GM18502 (cell line): ENCODE results near the gene GPR65.

ENCODE experiments used
- ATAC-seq: cut with Tn5 transposase; IDR thresholded peaks from one replicate; pipeline ENCODE4 v1.9.1; 2021; ENCODE audit warnings: mild to moderate bottlenecking; ENCODE audit not compliant: unreplicated experiment, poor library complexity

Gene GPR65

DNA sequence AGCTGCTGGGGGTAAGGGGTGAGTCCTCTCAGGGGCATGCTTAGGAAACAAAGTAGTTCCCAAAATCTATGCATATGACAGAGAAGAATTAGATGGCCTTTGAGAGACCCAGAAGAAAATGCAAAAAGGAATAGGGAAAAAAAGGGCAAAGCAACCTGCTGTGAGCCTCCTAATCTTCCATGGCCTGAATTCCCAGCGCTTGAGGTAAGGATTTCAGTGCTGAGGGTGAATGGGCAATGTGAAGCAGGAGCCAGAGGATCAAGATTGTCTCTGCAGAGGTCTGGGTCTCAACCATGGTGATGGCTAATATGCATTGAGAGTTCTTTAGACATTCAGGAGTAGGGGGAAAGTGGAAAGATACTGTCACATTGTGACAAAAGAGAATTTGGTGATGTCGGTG, 31.5 kb downstream of the GPR65 start:
- ATAC-seq: no peak

DNA sequence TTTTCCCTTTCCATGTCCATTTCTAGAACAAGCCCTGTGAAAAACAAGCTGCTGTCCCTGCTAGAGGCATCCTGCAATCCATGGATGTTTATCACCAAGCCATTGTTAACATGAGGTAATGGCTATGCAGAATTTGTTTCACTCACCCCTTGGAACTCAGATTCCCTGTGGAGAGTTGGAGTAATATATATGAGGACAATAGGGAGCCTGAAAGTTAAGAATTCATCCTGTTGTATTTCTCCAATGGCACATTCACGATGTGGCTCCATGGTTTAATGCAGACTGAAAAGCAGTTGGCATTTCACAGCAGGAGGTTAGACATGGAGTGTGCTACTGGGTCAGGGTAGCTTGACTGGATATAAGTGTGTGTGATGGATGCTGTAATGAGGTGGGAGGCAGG, 32.4 kb downstream of the GPR65 start:
- ATAC-seq: no peak

- ATAC-seq: no peak
Measured at GRCh38 chr14:88039197-88039596, 34.3 kb downstream of the GPR65 start.

DNA sequence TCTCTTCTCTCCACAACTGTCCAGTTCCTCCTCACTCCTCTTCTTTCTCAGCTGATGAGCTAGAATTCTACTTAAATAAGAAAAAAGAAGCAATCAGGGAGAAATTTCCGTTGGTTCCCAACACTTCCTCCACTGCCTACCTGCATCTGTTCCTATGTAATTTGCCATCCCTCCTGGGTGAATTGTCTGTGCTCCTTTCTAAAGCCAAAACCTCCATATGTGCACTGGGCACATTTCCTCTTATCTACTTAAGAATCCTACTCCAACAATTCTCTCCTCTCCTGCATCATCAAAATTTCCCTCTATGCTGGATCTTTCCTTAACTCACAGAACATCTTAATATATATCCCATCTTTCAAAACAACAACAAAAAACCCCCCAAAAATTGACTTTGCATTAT, 35.2 kb downstream of the GPR65 start:
- no peak for ATAC-seq

DNA sequence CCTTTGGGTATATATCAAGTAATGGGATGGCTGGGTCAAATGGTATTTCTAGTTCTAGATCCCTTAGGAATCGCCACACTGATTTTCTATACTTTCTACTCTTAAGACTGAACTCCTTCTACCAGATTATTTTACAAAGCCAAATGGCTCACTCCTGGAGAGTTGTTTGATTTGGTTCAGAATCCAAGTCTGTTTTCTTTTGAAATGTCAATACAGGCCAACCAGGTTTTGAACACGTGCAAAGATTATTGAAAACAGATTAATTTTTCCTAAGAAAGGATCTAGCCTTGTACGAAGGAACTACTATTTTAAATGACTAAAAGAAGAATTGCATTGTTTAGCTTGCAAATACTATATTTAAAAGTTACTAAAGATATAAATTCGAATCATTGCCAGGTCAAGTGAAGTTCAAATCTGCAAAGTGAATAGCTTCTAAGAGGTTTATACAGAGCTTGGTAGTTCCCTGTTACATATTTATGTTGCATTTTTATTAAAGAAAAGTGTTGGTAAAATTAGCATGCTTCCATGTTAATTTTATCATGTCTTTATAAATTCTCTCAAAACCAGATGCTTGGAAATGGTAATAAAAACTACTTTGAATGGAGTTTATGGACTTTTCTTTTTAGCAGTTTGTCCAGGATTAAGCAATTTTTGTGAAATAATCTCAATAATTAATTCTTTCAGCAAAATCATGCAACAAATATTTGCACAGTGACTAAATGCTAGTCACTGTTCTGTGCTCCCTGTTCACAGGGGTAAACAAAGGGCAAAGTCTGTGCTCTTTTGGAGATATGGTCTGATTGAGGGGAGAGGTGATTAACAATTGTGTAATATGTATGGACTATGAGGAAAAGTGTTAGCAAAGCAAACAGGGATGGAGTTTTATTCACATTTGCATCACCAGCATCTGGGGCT, 38.9 kb downstream of the GPR65 start:
- no peak for ATAC-seq

DNA sequence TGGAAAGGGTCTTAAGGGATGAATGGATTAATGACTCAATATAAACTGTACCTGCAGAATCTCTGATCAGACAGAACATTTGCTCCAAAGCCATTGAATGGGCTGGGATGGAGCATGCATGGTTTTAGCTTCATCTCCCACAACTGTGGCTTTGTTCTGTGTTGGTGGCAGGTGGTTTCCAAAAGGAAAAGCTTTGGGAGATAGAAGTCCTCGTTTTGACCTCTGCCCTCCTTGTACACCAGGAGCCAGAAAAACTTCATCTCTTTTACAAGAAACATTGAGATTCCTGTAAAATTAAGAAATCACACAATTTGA, 39.5 kb downstream of the GPR65 start:
- peak; percentile 4 for ATAC-seq

GRCh38 chr14:88044776-88045446, 40.0 kb downstream of the GPR65 start:
- peak; percentile 93 for ATAC-seq

DNA sequence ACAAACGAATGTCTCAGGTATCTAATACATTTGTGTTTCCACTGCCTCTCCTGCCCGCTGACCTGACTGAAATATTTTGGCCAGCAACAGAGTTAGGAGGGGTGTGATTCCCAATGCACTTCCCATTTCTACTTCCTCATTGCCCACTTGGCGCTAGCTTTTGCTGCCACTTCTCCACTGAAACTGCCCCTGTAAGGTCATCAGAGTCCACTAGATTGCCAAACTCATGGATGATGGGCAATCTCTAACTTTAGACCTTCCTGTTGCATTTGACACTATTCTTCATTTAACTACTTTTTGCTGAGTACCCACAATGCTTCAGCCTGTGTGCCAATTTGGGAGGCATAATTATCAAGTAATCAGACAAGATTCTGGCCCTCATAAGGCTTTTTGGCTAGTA, 40.8 kb downstream of the GPR65 start:
- ATAC-seq: no peak

GRCh38 chr14:88048351-88048750, 43.4 kb downstream of the GPR65 start:
- ATAC-seq: no peak

GRCh38 chr14:88049266-88049665, 44.3 kb downstream of the GPR65 start:
- no peak for ATAC-seq

DNA sequence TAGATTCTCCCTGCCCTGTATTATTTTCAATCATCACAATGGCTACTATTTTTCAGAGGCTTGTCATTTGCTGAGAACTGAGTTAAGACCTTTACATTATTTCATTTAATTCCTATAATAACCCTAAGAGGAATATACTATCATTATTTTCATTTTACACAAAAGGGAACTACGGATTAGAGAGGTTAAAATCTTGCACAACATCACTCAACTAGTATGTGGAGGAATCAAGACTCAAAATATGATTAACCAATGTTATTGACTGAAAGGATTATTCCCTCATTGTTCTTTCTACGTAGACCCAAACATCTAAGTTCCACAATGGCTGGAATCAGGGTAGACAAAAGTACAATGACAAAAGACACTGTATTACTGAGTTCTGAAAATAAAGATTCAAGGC, 45.0 kb downstream of the GPR65 start:
- no peak for ATAC-seq

DNA sequence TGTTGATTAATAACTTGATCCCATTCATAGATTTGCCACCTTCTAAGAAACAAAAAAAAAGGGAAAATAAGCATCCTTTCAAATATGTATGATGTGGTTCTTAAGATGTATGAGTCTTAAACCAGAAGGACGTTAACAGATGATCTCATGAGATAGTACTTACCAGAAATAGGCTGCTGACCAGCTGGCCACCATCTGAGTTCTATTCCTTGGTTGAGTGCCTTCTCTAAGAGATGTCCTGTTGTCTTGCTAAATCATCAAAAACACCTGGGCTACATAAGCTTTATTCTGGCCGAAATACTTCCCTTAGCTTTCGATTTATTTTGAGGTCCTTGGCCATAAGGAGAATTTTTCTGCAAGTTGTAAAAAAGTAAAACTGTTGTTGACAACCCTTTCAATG, 55.6 kb downstream of the GPR65 start:
- ATAC-seq: no peak

- ATAC-seq: no peak
Measured at GRCh38 chr14:88063811-88064210, 58.9 kb downstream of the GPR65 start.
